GM21723 (cell line): Measurements from ENCODE around the gene TMEM244.
"Not testable (repeated sequence)": the region's sequence is repeated elsewhere in the genome, so short reads cannot be mapped to it uniquely, and the experiment has no call there.

Source experiments
- ATAC-seq: cut with Tn5 transposase; IDR thresholded peaks from one replicate; pipeline ENCODE4 v1.9.1; 2021; ENCODE audit warnings: mild to moderate bottlenecking, moderate library complexity; ENCODE audit not compliant: unreplicated experiment

TMEM244 gene

DNA sequence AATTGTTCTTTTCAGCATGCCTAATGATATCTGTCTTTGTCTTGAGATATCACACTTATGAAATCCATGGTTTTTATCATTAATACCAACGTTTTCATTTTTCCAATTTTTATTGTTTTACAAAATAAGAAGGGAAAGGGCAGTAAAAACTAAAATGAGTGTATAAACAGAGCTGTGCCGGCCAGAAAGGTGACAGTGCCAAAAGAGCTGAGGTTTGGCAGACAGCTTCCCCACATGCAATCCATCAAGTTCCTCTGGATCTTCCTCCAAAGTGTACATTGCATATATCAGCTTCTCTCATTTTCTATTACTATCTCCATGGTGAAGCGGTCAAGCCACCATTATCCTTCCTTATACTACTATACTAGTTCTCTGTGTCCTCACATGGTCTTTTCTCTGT lies 10.1 kb upstream of the TMEM244 start:
- no peak for ATAC-seq

DNA sequence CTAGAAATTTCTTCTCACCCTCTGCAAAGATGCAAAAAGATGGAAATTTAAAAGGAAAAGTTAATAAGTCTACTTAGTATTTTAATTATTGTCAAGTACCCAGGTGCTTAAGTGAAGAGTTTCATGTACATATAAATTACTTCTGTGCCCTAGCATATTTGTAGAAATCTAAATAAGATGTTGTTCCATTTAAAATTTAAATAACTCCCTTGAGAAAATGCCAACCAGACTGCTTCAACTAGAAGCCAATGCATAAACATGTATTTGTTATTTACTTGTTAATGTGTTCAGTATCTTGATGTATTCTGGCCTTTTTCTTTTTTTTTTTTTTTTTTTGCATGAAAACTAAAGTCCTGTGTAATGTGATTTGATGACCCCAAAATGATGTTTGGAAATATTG lies 6.3 kb upstream of the TMEM244 start:
- ATAC-seq: no peak

DNA sequence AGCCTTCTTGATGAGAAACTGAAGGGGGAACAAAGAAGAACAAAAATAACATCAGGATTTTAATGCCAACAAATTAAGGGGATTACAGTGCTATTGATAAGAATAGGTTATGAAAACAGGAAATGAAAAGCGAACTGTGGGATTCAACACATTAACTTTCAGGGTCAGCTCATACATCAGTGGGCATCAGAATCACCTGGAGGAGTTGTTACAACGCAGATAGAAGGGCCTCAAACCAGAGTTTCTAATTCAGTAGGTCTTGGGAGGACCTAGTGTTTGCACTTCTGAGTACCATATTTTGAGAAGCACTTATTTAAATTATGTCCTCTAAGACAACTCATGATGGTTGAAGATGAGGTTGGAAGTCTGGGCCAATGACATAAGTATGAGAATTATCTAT lies 5.6 kb upstream of the TMEM244 start:
- no peak for ATAC-seq

DNA sequence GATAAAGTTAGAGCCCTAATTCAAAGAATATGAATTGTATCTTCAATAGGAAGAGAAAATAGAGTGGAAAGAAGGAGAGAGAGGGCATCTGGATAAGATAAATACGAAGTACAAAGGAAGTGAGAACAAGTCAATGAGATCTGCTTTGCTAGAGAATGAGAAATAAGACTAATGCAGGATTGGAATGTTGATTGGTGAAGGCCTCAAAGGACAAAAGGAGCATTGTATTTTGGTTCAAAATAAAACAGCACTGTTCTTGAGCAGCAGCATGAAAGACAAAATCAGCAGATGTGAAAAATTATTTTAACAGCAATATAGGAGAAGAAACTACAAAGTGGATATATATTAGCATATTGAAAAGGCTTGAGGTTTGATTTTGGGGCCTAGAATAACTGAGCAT lies 5.1 kb upstream of the TMEM244 start:
- no peak for ATAC-seq

DNA sequence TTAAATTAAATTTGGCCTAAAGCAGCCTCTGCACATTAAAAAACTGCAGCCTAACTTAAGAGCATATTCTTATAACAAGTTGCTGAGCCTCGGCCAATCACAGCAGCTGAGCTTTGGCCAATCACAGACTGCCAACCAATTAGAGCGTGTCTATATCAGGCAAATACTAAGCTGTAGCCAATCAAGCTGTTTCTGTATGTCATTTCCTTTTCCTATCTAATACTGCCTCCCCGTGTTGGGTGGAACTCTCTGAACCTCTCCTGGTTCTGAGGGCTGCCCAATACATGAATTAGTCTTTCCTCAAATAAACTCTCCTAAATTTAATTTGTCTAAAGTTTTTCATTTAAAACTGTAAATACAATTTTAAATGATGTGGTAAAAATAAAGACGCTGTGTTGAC lies 3.9 kb upstream of the TMEM244 start:
- no peak for ATAC-seq

DNA sequence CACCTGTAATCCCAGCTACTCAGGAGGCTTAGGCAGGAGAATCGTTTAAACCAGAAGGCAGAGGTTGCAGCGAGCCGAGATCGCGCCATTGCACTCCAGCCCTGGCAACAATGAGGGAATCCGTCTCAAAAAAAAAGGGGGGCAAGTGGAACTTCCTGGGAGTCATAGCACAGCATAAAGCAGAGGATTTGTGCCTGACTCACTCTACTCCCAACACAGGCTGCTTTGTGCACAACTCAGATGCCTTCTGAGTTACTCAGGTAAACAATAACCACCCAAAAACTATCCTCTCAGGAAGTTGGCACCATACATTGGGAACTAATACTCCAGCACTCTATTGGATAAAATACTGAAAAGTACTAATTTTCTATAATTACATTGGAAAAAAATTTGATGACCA lies 2.5 kb upstream of the TMEM244 start:
- ATAC-seq: no peak

DNA sequence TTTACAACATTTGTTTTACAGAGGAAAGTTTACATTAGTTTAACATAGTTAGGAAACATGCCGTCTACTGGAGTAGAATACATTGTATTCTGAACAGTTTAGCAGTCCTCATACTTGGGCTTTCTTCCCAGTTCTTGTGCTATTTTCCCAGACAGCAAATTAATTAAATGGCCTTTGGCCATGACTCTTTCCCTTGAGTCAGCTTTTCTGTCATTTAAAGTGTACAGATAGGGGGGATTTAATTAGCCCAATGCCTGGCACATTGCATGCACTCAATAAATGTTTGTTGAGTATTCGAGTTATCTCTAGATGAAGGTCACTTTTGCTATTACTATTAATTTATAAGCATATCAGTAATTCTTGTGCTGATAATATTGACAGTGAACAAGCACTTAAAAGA lies 1.6 kb downstream of the TMEM244 start:
- no peak for ATAC-seq

DNA sequence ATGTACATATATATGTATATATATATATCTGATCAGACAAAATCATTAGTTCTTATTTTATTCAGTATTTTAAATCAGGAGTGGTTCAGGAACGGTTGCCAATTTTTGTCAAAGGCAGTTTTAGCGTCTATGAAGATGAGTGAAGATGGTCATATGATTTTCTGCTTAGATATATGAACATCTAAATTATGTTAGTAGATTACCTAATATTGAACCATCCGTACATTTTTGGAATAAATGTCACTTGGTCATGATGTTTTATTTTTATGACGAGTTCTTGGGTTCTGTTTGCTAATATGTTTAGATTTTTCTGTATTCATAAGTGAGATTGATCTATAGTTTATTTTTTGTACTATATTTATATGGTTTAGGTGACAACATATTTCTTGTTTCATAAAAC lies 3.3 kb downstream of the TMEM244 start:
- no peak for ATAC-seq

DNA sequence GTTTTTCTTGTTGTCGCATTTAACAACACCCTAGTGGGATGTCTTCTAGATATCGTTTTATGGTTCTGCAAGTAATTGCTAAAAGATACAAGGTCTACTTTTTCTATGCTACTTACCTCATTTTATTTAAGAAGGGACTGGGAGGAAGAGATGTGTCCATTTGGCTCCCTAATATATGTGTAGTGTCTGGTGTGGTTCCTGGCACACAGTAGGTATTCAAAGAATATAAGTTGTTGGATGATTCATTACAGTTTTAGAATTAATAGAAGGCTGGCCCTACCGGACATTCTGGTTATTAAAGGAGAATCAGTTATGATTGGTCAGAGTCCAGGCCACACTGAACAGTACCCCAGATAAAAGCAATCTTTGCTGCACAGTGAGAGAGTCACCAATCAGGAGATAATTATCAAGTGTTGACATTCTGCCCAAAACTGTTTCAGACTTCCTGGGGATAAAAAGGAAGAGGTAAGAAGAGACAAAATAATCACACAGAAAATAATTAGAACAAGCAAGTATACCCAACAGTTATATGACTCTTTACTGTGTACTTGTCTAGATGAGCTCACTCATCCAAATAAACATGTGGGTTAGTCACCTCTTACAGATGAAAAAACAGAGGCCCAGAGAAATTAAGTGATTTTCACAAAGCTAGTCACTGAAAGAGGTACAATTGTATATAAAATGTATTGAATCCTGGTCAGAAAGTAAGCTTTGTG lies 7.0 kb downstream of the TMEM244 start:
- ATAC-seq: no peak

DNA sequence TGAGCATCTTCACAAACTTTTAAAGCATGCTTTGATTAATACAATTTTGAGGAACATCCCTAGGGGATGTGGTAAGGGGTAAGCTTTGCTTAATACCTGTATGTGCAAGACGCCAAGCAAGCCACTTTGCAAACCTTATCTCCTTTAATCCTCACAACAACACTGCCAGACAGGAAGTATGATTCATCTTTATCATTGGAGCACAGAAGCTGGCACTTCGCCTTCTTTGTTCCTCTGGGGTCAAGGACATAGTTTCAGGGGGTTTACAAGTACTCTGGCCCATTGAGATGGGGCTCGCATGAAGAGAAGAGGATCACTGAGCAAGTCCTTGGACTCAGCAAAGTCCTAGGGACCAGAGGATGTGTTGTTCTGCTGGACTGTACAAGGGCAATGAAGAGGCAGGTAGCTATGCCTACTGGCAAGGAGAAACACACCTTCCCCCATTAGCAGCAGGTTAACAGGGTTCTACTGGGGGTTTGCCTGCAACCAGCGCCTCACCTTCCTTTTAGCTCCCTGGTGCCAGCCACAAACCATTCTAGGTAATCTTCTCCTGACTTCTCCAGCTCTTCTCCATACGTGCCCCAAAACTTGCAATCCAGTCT lies 8.8 kb downstream of the TMEM244 start:
- no peak for ATAC-seq

DNA sequence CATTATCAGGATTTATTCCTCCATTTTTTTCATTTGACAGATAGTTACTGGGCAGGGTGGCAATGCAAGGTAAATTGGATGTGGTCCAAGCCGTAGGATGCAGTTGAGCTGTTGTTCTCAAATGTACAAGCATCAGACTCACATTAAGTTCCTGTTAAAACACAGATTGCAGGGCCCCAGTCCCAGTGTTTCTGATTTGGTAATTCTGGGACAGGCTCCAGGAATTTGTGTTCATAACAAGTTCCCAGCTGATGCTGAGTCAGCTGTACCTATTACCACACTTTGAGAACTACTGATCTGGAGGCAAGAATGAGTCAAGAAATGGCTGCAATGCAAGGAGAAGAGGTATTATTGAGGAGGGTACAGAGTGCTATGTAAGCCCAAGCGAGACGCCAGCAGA lies 11.7 kb downstream of the TMEM244 start:
- ATAC-seq: no peak

DNA sequence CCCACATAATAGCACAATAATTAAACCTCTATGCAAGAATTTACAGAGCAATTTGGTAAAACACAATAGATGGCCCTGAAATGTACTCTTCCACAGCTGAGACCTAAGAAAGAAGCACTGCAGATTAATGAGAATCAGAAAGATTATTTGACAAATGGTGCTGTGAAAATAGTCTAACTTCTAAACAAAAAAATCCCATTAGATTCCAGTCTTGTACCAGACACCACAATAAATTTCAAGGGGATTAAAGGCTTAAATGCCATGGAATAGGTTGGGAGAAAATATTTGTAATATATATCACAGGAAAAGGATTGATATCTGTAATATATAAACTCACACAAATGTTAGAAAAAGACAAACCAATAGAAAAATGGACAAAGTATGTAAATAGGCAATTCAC lies 14.4 kb downstream of the TMEM244 start:
- ATAC-seq: no peak

DNA sequence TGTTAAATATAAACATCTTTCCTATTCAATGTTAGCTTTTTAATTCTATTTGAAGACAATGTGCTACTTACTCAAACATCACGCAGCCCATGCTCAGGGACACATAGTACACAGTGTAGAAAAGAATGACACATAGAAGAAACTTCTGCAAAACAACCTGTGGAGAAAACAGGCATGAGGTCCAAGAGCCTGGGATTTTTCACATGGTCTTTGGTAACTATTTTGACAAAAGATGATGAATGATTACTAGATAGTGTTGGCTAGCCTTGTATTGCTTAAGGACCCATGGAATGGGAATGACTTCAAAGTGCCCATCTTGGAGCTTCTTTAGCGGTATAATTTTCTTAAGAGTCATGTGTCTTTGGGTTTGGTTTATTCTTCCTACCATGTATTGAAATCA lies 15.4 kb downstream of the TMEM244 start:
- no peak for ATAC-seq

DNA sequence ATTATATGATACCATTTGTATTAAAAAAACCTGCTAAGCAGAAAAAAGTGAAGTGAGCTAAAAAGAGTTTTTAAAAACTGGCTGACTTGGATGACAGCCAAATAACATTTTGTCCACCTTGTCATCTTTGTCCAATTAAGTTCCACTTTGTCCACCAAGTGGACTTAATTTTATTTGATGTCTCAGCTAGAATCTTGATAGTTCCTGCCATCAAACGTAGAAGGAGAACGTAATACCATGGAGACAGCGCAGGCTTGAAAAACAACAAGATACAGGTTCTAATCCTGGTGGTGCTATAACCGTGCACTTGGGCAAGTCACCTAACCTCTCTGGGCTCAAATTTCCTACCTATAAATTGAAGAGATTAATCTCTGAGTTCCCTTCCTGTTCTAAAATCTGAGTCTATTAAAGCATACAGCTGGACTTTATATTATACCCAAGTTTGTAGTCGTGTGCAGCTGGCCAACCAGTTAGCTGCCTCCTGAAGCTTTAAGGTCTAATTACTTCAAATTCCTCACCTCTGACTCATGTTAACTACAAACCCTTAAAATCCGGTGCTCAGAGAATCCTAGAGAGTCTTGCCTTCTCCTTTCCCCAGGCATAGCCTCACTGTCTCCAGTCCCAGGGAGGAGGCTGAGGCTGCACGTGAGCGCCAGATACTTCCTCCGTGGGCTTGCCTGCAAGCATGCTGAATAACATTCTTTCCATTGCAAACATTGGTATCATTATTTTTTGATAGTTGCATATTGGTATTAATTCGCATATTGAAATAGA lies 16.8 kb downstream of the TMEM244 start:
- no peak for ATAC-seq

DNA sequence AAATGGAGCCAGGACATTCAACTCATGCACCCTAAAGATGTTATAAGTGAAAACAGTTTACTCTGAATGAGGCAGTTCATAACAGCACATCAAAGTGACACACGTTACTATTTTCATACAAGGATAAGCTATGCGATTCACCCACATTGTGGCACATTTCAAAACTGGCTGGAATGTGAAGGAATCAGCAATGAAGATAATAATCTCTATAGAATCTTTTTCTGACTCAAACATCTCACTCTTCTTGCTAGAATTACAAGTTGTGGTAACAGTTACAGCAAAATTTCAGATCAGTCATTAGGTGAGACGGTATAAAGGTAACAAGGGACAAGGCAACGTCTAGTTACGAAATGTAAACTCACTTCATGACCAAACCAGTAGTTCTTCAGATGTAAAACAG lies 17.5 kb downstream of the TMEM244 start:
- no peak for ATAC-seq

DNA sequence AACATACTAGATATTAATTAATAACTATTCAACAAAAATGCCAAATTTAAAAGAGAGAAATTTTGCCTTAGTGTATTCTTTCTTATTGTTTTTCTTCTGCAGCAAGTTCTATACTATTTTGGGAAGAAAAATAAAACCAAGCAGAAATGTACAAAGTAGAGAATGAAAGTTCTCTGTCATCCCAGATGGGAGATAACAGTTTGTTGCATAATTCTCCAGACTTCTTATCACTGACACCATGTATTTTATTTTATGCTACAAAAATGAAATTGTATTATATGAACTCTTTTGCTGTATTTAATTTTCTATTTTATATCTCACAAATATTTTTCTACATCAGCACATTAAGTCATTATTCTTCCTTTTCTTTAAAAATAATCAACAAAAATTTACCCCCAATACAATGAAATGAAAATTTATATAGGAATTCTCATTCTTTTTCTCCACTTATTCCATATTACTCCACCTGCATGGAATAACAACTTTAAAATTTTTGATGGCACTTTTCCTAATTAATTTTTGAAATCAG lies 18.2 kb downstream of the TMEM244 start:
- ATAC-seq: no peak

DNA sequence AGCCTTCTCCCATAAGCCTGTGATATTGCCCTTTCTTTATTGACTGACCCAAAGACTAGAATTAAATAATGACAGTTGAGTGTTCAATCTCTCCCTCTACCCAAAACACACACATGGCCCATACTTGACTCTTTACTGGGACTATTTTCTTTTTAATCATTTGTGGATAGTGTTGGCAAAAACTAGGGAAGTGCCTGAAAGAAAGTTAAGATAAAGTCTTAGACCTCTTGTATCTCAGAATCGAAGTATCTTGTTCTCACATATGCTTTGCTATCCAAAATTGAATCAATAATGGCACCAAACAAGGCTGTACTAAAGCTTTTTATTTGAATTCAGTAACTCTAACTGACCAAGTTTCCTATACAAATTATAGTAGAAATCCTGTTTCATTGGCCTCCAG lies 19.0 kb downstream of the TMEM244 start:
- no peak for ATAC-seq

DNA sequence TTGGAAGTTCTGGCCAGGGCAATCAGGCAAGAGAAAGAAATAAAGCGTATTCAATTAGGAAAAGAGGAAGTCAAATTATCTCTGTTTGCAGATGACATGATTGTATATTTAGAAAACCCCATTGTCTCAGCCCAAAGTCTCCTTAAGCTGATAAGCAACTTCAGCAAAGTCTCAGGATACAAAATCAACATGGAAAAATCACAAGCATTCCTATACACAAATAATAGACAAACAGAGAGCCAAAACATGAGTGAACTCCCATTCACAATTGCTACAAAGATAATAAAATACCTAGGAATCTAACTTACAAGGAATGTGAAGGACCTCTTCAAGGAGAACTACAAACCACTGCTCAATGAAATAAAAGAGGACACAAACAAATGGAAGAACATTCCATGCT lies 21.6 kb downstream of the TMEM244 start:
- not testable (repeated sequence) for ATAC-seq

DNA sequence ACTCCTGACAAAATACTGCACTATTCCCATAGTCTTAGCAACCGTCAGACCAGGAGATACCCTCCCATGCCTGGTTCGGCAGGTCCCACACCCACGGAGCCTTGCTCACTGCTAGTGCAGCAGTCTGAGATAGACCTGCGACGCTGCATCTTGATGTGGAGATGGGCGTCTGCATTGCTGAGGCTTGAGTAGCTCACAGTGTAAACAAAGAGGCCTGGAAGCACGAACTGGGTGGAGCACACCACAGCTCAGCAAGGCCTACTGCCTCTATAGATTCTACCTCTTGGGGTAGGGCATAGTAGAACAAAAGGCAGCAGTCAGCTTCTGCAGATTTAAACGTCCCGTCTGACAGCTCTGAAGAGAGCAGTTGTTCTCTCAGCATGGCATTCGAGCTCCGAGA lies 25.4 kb downstream of the TMEM244 start:
- ATAC-seq: no peak

DNA sequence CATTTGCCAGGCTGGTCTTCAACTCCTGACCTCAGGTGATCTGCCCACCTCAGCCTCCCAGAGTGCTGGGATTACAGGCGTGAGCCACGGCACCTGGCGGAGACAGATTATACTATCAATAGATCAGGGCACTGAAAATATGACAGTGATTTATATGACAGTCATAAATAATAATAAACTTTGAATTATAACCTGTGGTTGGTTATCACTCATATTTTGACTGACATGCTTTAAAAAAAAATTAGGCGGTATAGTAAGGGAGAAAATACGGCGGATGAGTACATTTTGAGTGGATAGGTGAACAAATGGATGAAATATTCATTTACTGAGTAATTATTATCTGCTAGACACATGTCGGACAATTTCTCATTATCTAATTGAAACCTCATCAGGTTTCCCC lies 28.8 kb downstream of the TMEM244 start:
- ATAC-seq: no peak

DNA sequence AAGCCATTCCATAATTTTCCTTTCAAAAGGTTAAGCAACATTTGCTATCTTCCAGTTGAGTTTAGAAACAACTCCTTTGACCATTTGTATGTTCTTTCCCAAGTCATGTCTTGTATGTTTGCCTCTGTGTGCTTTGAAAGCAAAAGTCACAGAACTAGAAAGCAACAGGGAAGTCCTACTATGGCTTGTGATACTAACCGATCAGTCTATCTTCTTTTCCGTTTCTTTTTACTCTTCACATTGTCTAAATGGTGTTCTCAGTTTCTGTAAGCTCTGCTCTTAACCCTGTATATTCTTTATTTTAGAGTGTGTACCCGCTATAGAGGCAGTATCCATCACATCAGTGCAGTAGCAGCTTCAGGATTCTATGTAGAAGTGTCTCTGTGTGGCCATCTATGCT lies 32.9 kb downstream of the TMEM244 start:
- ATAC-seq: no peak

DNA sequence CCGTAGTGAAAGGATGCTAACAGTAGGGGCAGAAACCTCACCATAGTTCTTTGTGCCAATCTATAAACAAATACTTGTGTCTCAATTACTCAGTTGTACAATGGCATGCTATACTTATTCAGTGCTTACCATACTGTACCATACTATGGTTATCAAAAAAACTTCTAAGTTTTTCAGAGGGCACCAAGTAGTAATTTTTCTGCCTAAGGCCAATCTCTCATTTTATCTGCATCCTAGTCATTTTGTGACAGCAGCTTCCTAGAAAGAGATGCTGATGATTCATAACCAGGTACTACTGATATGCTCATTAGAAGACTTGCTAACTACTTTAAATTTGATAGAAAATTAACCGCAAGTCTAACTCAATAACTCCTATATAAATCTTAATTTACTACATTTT lies 42.9 kb downstream of the TMEM244 start:
- no peak for ATAC-seq
